GM21526 (cell line): Measurements from ENCODE around the gene ATP6V1F.

Experiments used
- ATAC-seq: cut with Tn5 transposase; IDR thresholded peaks from one replicate; pipeline ENCODE4 v1.9.1; 2021; ENCODE audit warnings: moderate library complexity; ENCODE audit not compliant: unreplicated experiment, low FRiP score

ATP6V1F gene

GRCh38 chr7:128835231-128835751, 27.4 kb upstream of the ATP6V1F start:
- no peak for ATAC-seq

- ATAC-seq, result no peak
Measured at GRCh38 chr7:128835790-128836641, 26.6 kb upstream of the ATP6V1F start.

- ATAC-seq, result no peak
Measured at GRCh38 chr7:128836729-128837348, 25.8 kb upstream of the ATP6V1F start.

- no peak for ATAC-seq
Measured at GRCh38 chr7:128837521-128837921, 25.1 kb upstream of the ATP6V1F start.

- no peak for ATAC-seq
Measured at GRCh38 chr7:128838109-128838779, 24.4 kb upstream of the ATP6V1F start.

- no peak for ATAC-seq
Measured at GRCh38 chr7:128838981-128839731, 23.5 kb upstream of the ATP6V1F start.

DNA sequence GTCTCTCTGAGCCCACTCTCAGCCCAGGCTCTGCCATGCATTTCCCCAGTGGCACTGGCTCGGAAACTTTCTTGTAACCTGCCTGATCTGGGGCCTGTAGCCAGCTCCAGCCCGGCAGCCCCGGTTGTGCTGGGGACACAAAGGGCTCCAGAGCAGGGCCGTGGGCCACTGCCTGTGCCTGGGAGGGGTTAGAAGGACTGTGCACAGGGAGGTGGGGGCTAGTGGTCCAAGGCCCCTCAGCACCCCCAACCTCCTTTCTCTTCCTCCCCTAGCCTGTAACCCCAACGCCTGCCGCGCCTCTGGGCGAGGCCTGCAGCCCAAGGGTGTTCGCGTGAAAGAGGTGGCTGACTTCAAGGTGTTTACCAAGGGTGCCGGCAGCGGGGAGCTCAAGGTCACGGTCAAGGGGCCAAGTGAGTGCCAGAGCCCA, 22.9 kb upstream of the ATP6V1F start:
- no peak for ATAC-seq

DNA sequence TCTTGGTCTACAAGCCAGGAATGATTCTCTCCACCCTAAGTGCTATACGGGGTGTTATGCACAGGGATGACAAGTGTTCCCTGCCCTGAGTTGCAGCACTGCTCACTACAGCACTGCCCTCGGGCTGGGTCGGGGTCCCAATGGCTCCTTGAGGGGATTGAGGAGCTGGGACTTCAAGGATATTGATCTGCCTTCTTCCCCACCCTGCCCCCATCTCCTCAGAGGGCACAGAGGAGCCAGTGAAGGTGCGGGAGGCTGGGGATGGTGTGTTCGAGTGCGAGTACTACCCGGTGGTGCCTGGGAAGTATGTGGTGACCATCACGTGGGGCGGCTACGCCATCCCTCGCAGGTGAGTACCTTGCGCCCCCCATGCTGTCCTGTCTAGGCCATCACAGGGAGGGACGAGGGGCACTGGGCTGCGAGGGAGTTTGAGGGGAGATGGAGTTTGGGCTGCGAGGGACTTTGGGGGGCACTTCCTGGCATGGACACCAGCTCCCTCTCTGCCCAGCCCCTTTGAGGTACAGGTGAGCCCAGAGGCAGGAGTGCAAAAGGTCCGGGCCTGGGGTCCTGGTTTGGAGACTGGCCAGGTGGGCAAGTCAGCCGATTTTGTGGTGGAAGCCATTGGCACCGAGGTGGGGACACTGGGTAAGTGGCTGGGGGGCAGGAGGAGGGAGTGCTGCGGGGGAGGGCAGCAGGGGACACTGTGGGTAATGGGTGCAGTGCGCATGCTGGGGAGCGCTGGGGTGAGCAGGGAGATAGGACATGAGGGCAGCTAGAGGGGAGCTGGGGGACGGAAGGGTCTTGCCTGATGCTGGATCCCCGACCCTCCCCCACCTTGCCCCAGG, 22.1 kb upstream of the ATP6V1F start:
- no peak for ATAC-seq

DNA sequence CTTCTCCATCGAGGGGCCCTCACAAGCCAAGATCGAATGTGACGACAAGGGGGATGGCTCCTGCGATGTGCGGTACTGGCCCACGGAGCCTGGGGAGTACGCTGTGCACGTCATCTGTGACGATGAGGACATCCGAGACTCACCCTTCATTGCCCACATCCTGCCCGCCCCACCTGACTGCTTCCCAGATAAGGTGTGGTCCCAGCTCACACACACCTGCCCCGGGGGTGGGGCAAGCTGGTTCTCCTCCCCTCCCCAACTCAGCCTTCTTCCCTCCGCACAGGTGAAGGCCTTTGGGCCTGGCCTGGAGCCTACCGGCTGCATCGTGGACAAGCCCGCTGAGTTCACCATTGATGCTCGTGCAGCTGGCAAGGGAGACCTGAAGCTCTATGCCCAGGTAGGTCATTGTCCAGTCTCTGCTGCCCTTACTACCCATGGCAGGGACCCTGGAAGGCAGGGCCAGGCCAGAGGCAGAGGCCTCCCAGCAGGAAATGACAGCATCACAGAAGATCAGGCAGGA, 21.4 kb upstream of the ATP6V1F start:
- no peak for ATAC-seq

- no peak for ATAC-seq
Measured at GRCh38 chr7:128841921-128842673, 20.6 kb upstream of the ATP6V1F start.

- no peak for ATAC-seq
Measured at GRCh38 chr7:128842674-128843641, 19.7 kb upstream of the ATP6V1F start.

GRCh38 chr7:128843938-128844621, 18.6 kb upstream of the ATP6V1F start:
- ATAC-seq, result no peak

DNA sequence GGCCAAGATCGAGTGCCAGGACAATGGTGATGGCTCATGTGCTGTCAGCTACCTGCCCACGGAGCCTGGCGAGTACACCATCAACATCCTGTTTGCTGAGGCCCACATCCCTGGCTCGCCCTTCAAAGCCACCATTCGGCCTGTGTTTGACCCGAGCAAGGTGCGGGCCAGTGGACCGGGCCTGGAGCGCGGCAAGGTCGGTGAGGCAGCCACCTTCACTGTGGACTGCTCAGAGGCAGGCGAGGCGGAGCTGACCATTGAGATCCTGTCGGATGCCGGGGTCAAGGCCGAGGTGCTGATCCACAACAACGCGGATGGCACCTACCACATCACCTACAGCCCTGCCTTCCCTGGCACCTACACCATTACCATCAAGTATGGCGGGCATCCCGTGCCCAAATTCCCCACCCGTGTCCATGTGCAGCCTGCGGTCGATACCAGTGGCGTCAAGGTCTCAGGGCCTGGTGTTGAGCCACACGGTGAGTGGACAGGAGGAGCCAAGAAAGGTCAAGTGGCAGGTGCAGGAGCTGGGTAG, 17.8 kb upstream of the ATP6V1F start:
- ATAC-seq, result no peak

- ATAC-seq, result no peak
Measured at GRCh38 chr7:128845475-128845874, 17.2 kb upstream of the ATP6V1F start.

DNA sequence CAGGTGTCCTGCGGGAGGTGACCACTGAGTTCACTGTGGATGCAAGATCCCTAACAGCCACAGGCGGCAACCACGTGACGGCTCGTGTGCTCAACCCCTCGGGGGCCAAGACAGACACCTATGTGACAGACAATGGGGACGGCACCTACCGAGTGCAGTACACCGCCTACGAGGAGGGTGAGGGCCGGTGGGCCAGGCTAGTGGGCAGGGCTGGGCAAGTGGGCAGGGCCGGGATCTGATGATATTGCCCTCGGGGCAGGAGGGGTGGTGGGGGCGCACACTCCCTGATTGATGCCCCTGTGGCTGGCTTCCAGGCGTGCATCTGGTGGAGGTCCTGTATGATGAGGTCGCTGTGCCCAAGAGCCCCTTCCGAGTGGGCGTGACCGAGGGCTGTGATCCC, 16.7 kb upstream of the ATP6V1F start:
- ATAC-seq, result no peak

- ATAC-seq, result no peak
Measured at GRCh38 chr7:128846781-128847444, 15.7 kb upstream of the ATP6V1F start.
